Osteoblast (primary cell): ENCODE data around the gene P3H1. TPM values are rescaled to one million over a fixed set of nuclear protein-coding genes. Genes with fewer than 3 reads are reported as not detected.
"Not testable (repeated sequence)": the region's sequence is repeated elsewhere in the genome, so short reads cannot be mapped to it uniquely, and the experiment has no call there.

ENCODE experiments used
- DNase-seq: peaks from one replicate; pipeline ENCODE4 v3.0.0; 2011; ENCODE audit warnings: low spot score, mixed read lengths; ENCODE audit not compliant: insufficient read length; ENCODE audit errors: missing footprints
- H2AFZ ChIP-seq: 2 replicates; pipeline ENCODE4 v1.6.0; 2011; ENCODE audit warnings: mild to moderate bottlenecking, low read length
- H3K27ac ChIP-seq: 2 replicates; pipeline ENCODE4 v1.5.1; 2011; ENCODE audit warnings: mild to moderate bottlenecking, low read depth, low read length, moderate library complexity
- H3K27me3 ChIP-seq: 2 replicates; pipeline ENCODE4 v1.6.0; 2012; ENCODE audit warnings: mild to moderate bottlenecking, control low read depth, inconsistent platforms, low read length, moderate library complexity; ENCODE audit not compliant: insufficient read depth
- H3K36me3 ChIP-seq: 2 replicates; pipeline ENCODE4 v1.5.1; 2011; ENCODE audit warnings: mild to moderate bottlenecking, low read length, control low read depth, moderate library complexity; ENCODE audit not compliant: insufficient read depth
- H3K4me1 ChIP-seq: 2 replicates; pipeline ENCODE4 v1.5.1; 2011; ENCODE audit warnings: mild to moderate bottlenecking, low read length, control low read depth, moderate library complexity; ENCODE audit not compliant: insufficient read depth
- H3K4me2 ChIP-seq: 2 replicates; pipeline ENCODE4 v1.6.0; 2011; ENCODE audit warnings: mild to moderate bottlenecking, low read length; ENCODE audit not compliant: insufficient read depth
- H3K4me3 ChIP-seq: fragments of 200-600 bp; sonication (generic); 3 replicates; pipeline ENCODE4 v1.5.1; 2012; ENCODE audit warnings: mild to moderate bottlenecking, low read length, inconsistent platforms; ENCODE audit not compliant: insufficient read depth
- H3K79me2 ChIP-seq: 2 replicates; pipeline ENCODE4 v1.6.0; 2012; ENCODE audit warnings: mild to moderate bottlenecking, low read length, control low read depth, inconsistent platforms; ENCODE audit not compliant: insufficient read depth
- H3K9me3 ChIP-seq: 2 replicates; pipeline ENCODE4 v1.5.1; 2011; ENCODE audit warnings: low read depth, low read length, control low read depth
- H4K20me1 ChIP-seq: 2 replicates; pipeline ENCODE4 v1.6.0; 2012; ENCODE audit warnings: mild to moderate bottlenecking, low read length, control low read depth; ENCODE audit not compliant: insufficient read depth
- total RNA-seq: library from RNA; depleted of rRNA; stranded (reverse); fragments of >200 nt; gene quantifications from 2 replicates; pipeline ENCODE4 v1.2.3, GENCODE V29; 2012
- TF ChIP-seq, protein P1 (sequence below): IDR thresholded peaks from 2 replicates; pipeline ENCODE4 v1.5.1; 2011; ENCODE audit warnings: mild to moderate bottlenecking, low read depth, low read length, moderate library complexity; ENCODE audit errors: extremely low read depth

P3H1 gene
- total RNA-seq, 1 donor: 213 TPM

- no peaks in the 10 kb centered on the region for H3K36me3 ChIP-seq
- TF ChIP-seq, protein P1, sequence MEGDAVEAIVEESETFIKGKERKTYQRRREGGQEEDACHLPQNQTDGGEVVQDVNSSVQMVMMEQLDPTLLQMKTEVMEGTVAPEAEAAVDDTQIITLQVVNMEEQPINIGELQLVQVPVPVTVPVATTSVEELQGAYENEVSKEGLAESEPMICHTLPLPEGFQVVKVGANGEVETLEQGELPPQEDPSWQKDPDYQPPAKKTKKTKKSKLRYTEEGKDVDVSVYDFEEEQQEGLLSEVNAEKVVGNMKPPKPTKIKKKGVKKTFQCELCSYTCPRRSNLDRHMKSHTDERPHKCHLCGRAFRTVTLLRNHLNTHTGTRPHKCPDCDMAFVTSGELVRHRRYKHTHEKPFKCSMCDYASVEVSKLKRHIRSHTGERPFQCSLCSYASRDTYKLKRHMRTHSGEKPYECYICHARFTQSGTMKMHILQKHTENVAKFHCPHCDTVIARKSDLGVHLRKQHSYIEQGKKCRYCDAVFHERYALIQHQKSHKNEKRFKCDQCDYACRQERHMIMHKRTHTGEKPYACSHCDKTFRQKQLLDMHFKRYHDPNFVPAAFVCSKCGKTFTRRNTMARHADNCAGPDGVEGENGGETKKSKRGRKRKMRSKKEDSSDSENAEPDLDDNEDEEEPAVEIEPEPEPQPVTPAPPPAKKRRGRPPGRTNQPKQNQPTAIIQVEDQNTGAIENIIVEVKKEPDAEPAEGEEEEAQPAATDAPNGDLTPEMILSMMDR: no peak
- DNase-seq: peak; percentile 25
- H3K4me1 ChIP-seq: no peaks in the 10 kb centered on the region
- H3K27me3 ChIP-seq: no peaks in the 10 kb centered on the region
- H2AFZ ChIP-seq: no peak overlapping the region
- H3K9me3 ChIP-seq: no peaks in the 10 kb centered on the region
- H3K27ac ChIP-seq: no peak overlapping the region
- H4K20me1 ChIP-seq: no peaks in the 10 kb centered on the region
- no peak overlapping the region for H3K4me2 ChIP-seq
- no peaks in the 10 kb centered on the region for H3K79me2 ChIP-seq
- H3K4me3 ChIP-seq: no peak overlapping the region
Measured at GRCh38 chr1:42720868-42721267, 46.0 kb downstream of the P3H1 start.

- Histone ChIP-seq H3K36me3 (peaks cover 14% of the 10 kb centered on the region), H3K79me2 (peaks cover 18% of the 10 kb centered on the region)
- DNase-seq, H3K4me1 ChIP-seq, H3K27me3 ChIP-seq, H3K27ac ChIP-seq, H2AFZ ChIP-seq, H3K4me2 ChIP-seq, H4K20me1 ChIP-seq, H3K9me3 ChIP-seq, H3K4me3 ChIP-seq: not testable (repeated sequence)
Measured at GRCh38 chr1:42714441-42714840, 52.4 kb downstream of the P3H1 start.

- Histone ChIP-seq H3K27ac (no peak overlapping the region), H3K9me3 (no peaks in the 10 kb centered on the region), H2AFZ (no peak overlapping the region), H3K4me3 (no peak overlapping the region), H3K36me3 (peaks cover 14% of the 10 kb centered on the region), H3K27me3 (no peaks in the 10 kb centered on the region), H4K20me1 (no peaks in the 10 kb centered on the region), H3K4me2 (no peak overlapping the region), H3K4me1 (no peaks in the 10 kb centered on the region), H3K79me2 (peaks cover 24% of the 10 kb centered on the region)
- DNase-seq: no peak
- TF ChIP-seq, protein P1: no peak
Measured at GRCh38 chr1:42713293-42713692, 53.5 kb downstream of the P3H1 start.

DNA sequence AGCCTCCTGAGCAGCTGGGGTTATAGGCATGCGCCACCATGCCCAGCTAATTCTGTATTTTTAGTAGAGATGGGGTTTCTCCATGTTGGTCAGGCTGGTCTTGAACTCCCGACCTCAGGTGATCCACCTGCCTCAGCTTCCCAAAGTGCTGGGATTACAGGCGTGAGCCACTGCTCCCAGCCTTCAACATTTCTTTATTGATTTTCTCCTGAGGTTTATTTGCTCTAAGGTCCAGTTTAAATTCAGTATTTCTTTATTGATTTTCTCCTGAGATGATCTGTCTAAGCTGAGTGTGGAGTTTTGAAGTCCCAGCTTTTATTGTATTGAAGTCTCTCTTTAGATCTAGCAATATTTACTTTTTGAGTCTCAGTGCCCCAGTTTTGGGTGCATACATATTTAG, 54.0 kb downstream of the P3H1 start:
- Histone ChIP-seq H3K36me3 (peaks cover 18% of the 10 kb centered on the region), H3K79me2 (peaks cover 26% of the 10 kb centered on the region)
- not testable (repeated sequence) for H3K9me3 ChIP-seq, H2AFZ ChIP-seq, H4K20me1 ChIP-seq, H3K4me2 ChIP-seq, H3K4me1 ChIP-seq, DNase-seq, H3K27ac ChIP-seq, H3K27me3 ChIP-seq, H3K4me3 ChIP-seq

DNA sequence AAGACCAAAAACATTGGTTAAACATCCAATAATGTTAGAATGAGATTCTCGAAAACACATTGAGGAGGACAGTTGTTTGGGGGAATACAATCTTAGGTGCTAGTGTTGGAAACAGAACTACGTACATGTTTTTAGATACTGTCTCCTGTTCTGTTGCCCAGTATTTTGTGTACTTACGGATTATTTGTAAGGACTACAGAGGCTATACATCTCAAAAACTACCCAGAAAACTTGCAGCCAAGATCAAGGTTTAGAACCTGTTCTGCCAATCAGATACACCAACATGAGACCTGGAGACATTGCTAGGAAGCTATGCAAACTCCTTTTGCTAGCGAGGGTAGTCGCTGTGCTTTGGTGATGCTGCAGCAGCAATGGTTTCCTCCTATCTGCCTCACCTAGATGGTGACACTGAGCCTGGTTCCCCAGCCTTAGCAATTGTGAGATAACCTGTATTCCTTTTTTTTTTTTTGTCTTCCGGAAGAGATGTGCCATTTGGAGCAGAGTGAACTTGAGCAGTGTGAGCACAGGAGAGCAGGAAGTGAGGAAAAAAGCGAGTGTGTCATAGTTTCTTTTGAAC, 62.9 kb downstream of the P3H1 start:
- Histone ChIP-seq H2AFZ (no peak overlapping the region), H3K4me3 (no peak overlapping the region), H3K9me3 (no peaks in the 10 kb centered on the region), H3K36me3 (peaks cover 71% of the 10 kb centered on the region), H3K27me3 (no peaks in the 10 kb centered on the region), H3K27ac (no peak overlapping the region), H3K79me2 (peaks cover 46% of the 10 kb centered on the region), H3K4me1 (no peaks in the 10 kb centered on the region), H3K4me2 (no peak overlapping the region), H4K20me1 (peaks cover 3% of the 10 kb centered on the region)
- no peak for DNase-seq
- TF ChIP-seq, protein P1: no peak
